Left lung (tissue), 10 donors: Measurements from ENCODE around the gene CMTM2. TPM values are rescaled to one million over a fixed set of nuclear protein-coding genes. Genes with fewer than 3 reads are reported as not detected.
"Not testable (repeated sequence)": the region's sequence is repeated elsewhere in the genome, so short reads cannot be mapped to it uniquely, and the experiment has no call there.

Experiments
- ATAC-seq: fragments of 200-7000 bp; cut with Tn5 transposase; one replicate; pipeline ENCODE4 v1.9.1; 2020; ENCODE audit warnings: moderate library complexity
- DNase-seq, 4 donors: peaks; one replicate each; pipeline ENCODE4 v3.0.0-alpha.2; 2013 to 2020
- H3K27ac ChIP-seq, 2 donors: fragments of 200-600 bp; sonication (generic) in 1 of 2; one replicate each; pipeline versions ENCODE4 v1.5.0 to v1.8.0; 2020 to 2021
- H3K27me3 ChIP-seq, 2 donors: fragments of 200-600 bp; sonication (generic) in 1 of 2; one replicate each; pipeline versions ENCODE4 v1.5.0 to v1.8.0; 2020 to 2021
- H3K36me3 ChIP-seq, 2 donors: fragments of 200-600 bp; sonication (generic) in 1 of 2; one replicate each; pipeline versions ENCODE4 v1.5.0 to v1.8.0; 2020 to 2021
- H3K4me1 ChIP-seq, 2 donors: fragments of 200-600 bp; one replicate each; pipeline ENCODE4 v1.8.0; 2021
- H3K4me3 ChIP-seq, 2 donors: fragments of 200-600 bp; sonication (generic) in 1 of 2; one replicate each; pipeline versions ENCODE4 v1.5.0 to v1.8.0; 2020 to 2021; ENCODE audit warnings: mild to moderate bottlenecking in 1 of 2
- H3K9me3 ChIP-seq, 2 donors: fragments of 200-600 bp; sonication (generic) in 1 of 2; one replicate each; pipeline versions ENCODE4 v1.5.0 to v1.8.0; 2020 to 2021
- intact Hi-C, 2 donors: fragments of 100-400 bp; cut with DNase I; formaldehyde crosslinking; loops; one replicate each; pipeline versions ENCODE4 v1.11.2 to v1.14.2; 2022
- polyA plus RNA-seq, 6 donors: library from polyadenylated mRNA; unstranded; fragments of 120-200 nt; gene quantifications; one replicate each; pipeline ENCODE4 v1.2.1, GENCODE V29; 2013; ENCODE audit not compliant: insufficient read length in 6 of 6
- total RNA-seq, 2 donors: library from RNA; stranded (reverse); fragmentation: NEBNext Ultra II Directional; extraction: Animal tissue kit (Norgen Biotek cat#: 25700); gene quantifications; one replicate each; pipeline ENCODE4 v1.2.1, GENCODE V29; 2021
- TF ChIP-seq, protein P1 (sequence below), 2 donors: fragments of 200-600 bp; sonication (generic) in 1 of 2; IDR thresholded peaks; one replicate each; pipeline versions ENCODE4 v1.5.0 to v1.8.0; 2021; ENCODE audit warnings: antibody characterized with exemption in 2 of 2
- donor health status: DM: no; HTN: yes; CAD: no.
- donor health status: DM: no; HTN: no; CAD: no.

Gene CMTM2
- total and polyA plus RNA-seq, 8 donors: 0.52 to 5.4 (median 0.96) TPM

DNA sequence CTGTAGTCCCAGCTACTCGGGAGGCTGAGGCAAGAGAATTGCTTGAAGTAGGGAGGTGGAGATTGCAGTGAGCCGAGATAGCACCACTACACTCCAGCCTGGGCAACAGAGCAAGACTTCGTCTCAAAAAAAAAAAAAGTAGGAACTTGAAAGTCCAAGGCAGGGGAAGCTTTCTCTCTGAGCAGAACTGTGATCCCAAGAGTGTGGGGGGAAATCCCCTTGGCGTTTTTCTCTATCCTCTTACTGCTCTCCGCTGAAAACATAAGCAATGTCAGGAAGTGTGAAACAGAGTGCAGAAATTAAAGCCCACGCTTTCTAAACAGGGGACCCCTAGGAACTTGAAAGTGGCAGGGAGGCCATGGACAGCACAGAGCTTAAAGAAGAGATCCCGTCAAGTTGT lies 15.5 kb downstream of the CMTM2 start:
- no peaks in the 10 kb centered on the region for H3K27me3 ChIP-seq
- H3K9me3 ChIP-seq: no peaks in the 10 kb centered on the region
- H3K36me3 ChIP-seq: no peaks in the 10 kb centered on the region
- TF ChIP-seq, protein P1, sequence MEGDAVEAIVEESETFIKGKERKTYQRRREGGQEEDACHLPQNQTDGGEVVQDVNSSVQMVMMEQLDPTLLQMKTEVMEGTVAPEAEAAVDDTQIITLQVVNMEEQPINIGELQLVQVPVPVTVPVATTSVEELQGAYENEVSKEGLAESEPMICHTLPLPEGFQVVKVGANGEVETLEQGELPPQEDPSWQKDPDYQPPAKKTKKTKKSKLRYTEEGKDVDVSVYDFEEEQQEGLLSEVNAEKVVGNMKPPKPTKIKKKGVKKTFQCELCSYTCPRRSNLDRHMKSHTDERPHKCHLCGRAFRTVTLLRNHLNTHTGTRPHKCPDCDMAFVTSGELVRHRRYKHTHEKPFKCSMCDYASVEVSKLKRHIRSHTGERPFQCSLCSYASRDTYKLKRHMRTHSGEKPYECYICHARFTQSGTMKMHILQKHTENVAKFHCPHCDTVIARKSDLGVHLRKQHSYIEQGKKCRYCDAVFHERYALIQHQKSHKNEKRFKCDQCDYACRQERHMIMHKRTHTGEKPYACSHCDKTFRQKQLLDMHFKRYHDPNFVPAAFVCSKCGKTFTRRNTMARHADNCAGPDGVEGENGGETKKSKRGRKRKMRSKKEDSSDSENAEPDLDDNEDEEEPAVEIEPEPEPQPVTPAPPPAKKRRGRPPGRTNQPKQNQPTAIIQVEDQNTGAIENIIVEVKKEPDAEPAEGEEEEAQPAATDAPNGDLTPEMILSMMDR (IDR thresholded peaks at IDR 0.05): no peak
- intact Hi-C loops: no loop called here
- H3K4me1 ChIP-seq: peaks cover 0 to 4% of the 10 kb centered on the region in 2 donors
- no peak overlapping the region for H3K4me3 ChIP-seq
- DNase-seq (no peak), ATAC-seq (peak; percentile 18)
- H3K27ac ChIP-seq: no peak overlapping the region

DNA sequence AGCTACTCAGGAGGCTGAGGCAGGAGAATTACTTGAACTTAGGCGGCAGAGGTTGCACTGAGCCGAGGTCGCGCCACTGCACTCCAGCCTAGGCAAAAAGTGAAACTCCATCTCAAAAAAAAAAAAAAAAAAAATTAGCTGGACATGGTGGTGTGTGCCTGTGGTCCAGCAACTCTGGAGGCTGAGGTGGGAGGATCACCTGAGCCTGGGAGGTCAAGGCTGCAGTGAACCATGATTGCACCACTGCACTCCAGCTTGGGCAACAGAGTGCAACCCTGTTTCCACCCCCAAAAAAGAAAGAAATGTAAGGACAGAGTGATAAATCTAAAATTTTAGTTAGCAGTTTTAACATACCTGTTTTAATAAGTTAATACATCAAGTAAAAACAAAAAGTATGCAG lies 17.3 kb downstream of the CMTM2 start:
- intact Hi-C loops, DNase-seq, H3K36me3 ChIP-seq, H3K4me3 ChIP-seq, H3K27ac ChIP-seq, ATAC-seq, H3K9me3 ChIP-seq, H3K4me1 ChIP-seq, H3K27me3 ChIP-seq: not testable (repeated sequence)

DNA sequence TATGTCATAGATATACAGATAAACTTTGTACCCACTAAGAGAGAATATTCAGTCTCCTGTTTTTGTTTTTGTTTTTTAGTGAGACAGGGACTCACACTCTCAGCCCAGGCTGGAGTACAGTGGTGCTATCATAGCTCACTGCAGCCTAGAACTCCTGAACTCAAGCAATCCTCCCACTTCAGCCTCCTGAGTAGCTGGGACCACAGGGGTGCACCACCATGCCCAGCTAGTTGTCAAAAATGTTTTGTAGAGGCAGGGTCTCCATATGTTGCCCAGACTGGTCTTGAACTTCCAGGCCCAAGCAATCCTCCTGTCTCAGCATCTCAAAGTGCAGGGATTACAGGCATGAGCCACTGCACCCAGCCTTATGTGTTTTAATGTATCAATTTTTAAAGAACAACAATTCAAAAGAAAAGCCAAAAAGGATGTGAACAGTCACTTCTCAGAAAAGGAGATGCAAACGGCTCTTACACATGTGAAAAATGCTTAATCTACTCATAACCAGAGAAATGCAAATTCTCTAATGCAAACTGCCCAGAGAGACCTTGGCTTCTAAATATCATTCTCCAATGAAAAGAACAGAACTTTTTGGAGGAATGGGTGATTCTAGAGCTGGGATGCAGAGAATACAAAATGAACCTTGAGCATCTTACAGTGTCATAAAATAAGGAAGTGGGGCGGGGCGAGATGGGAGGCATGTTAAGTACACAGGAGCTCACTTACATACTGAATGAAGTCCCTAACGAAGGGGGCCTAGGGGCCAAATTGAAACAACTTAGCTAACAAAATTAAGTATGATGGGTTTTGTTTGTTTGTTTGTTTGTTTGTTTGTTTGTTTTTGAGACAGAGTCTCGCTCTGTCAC lies 18.0 kb downstream of the CMTM2 start:
- Histone ChIP-seq H3K36me3 (no peaks in the 10 kb centered on the region), H3K4me3 (no peak overlapping the region), H3K27ac (no peak overlapping the region), H3K4me1 (no peaks in the 10 kb centered on the region), H3K27me3 (no peaks in the 10 kb centered on the region), H3K9me3 (peaks cover 0 to 2% of the 10 kb centered on the region in 2 donors)
- TF ChIP-seq, protein P1 (IDR thresholded peaks at IDR 0.05): no peak
- ATAC-seq (no peak), DNase-seq (no peak)
- intact Hi-C loops: no loop called here

DNA sequence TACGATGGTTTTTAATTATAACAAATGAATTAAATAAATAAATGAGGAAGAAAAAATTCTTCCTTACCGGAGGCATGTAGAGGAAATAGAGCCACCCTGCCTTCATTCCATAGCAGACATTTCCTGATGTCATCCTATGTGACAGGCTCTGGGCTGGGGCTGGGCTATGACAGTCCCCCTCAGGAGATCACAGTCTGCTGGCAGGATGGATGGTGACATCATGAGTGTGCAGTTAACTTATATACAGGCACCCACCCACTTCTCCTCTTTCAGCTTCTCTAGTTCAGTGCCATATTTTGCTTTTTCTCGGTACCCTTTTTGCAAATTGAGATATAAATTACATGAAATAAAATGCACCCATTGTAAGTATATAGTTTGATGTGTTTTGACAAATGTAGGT lies 18.8 kb downstream of the CMTM2 start:
- no peak overlapping the region for H3K4me3 ChIP-seq
- H3K4me1 ChIP-seq: no peaks in the 10 kb centered on the region
- H3K27ac ChIP-seq: no peak overlapping the region
- TF ChIP-seq, protein P1 (IDR thresholded peaks at IDR 0.05): no peak
- DNase-seq (no peak), ATAC-seq (no peak)
- H3K36me3 ChIP-seq: no peaks in the 10 kb centered on the region
- no peaks in the 10 kb centered on the region for H3K27me3 ChIP-seq
- H3K9me3 ChIP-seq: peaks cover 0 to 2% of the 10 kb centered on the region in 2 donors
- intact Hi-C loops: no loop called here

DNA sequence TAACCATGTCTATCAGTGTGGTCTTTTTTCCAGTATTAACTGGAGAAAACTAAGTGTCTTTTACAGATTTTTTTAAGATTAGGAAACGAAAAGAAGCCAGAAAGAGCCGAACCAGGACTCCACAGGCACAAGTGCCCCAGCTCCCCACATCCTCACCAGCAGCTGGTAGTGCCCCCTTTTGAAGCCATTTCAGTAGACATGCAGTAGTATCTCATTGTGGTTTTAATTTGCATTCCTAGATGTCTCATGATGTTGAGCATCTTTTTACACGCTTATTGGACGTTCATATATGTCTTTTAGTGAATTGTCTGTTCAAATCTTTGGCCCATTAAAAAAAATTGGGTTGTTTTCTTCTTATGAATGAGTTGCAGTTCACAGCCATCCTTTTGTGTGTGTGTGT lies 20.5 kb downstream of the CMTM2 start:
- H3K4me1 ChIP-seq: peaks cover 0 to 11% of the 10 kb centered on the region in 2 donors
- H3K4me3 ChIP-seq: no peak overlapping the region
- intact Hi-C loops: loop anchor here in 1 of 2 donors (5.0 to 10.0 kb wide), 2 partner anchors 115 to 192 kb away; no protein-coding TSS in a partner anchor
- TF ChIP-seq, protein P1 (IDR thresholded peaks at IDR 0.05): no peak
- no peaks in the 10 kb centered on the region for H3K36me3 ChIP-seq
- no peak for ATAC-seq
- H3K27ac ChIP-seq: no peak overlapping the region
- no peak for DNase-seq
- H3K9me3 ChIP-seq: peaks cover 0 to 2% of the 10 kb centered on the region in 2 donors
- peaks cover 0 to 8% of the 10 kb centered on the region in 2 donors for H3K27me3 ChIP-seq
